Measurements from ENCODE around the gene HS3ST2.

DNA sequence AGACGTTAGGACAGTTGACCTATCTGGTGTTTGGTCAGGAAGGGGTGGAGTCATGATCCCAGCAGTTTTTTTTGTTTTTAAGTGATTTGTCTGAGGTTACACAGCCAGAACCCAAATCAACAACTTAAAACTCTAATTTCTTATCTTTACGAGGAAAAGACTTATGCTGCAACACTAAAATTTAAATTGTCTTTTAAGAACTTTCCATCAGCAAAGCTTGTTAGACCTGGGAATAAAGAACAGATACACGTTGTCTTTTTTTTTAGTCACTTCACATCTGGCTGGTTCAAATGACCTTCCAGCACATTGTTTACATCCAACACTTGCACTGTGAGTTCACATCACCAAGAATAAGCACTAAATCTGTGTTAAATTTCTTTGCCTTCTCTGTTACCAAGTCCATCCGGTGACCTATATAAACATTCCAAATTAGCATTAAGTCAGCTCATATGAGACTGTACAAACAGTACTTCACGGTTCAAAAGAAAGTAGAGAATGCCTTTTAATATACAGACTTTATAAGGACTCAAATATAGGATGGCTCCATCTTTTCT, 115.0 kb downstream of the HS3ST2 start:
- no peak for TF ChIP-seq POLR2A (IDR thresholded peaks at IDR 0.05)
- TF ChIP-seq CTCF (IDR thresholded peaks at IDR 0.05) = no peak

Data from body of pancreas (tissue), 4 donors.